ENCODE data around the gene CD24.
A peak's percentile ranks its signal among the peaks of the same experiment; 100 is the strongest.

Gene CD24

DNA sequence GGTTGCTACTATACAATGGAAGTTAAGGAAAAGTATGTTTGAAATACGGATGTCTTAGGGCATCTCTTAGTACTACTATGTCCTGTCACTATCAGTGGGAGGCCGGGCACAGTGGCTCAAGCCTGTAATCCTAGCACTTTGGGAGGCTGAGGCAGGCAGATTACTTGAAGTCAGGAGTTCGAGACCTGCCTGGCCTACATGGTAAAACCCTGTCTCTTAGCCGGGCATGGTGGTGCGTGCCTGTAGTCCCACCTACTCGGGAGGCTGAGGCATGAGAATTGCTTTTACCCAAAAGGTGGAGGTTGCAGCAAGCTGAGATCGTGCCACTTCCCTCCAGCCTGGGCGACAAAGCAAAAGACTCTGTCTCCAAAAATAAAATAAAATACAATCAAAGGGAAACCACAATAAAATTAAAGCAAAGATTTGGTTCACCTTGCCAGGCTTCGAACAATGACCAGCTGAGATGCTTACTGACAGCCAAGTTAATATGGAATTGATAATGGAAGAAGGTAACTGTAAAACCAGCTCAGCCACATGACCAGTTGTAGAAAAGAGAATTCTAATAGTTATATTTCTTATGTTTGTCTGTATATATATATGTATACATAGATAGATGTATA lies 6.5 kb downstream of the CD24 start:
- DNase-seq: no peak

DNA sequence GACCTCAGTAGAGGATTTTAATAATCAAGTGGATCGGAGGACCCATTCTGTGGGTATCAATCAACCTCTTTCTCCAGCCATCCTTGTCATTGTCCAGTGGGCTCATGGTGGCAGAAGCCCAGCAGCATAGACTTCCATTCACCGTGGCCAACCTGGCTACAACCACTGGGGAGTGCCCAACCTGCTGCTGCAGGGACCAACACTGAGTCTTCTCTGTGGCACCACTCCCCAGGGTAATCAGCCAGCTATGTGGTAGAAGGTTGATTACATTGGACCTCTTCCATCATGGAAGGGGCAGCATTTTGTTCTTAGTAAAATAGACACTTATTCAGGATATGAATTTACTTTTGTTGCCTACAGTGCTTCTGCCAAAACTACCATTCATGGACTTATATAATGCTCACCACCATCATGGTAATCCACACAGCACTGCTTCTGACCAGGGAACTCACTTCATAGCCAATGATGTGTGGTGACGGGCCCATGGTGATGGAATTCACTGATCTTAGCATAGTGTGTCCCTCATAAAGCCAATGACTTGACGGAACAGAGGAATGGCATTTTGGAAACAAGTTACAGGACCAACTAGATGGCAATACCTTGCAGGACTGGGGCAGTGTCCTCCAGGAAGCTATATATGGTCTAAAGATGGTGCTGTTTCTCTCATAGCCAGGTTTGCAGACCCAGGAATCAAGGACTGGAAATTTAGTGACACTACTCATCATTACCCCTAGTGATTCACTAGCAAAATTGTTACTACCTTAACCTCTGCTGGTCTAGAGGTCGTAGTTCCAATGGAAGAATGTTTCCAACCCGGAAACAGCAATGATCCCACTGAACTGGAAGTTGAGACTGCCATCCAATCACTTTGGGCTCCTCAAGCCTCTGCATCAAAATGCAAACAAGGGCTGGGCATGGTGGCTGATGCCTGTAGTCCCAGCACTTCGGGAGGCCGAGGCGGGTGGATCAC lies 7.6 kb downstream of the CD24 start:
- no peak for DNase-seq

DNA sequence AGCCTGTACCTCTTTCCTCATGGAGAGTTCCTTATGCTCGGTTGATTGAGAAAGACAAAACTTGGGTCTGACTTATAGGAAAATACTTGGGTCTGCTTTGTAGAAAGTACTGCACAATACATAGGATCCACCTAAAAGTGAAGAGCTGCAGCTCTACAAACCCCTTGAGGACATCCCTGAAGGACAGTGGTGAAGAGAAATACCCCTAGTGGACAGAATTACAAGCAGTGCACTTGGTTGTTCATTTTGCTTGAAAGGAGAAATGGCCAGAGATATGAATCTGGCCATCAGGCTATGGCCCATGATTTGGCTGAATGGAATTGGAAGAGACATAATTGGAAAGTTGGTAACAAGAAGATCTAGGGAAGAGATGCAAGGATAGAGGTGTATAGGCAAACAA lies 8.3 kb downstream of the CD24 start:
- no peak for DNase-seq

DNA sequence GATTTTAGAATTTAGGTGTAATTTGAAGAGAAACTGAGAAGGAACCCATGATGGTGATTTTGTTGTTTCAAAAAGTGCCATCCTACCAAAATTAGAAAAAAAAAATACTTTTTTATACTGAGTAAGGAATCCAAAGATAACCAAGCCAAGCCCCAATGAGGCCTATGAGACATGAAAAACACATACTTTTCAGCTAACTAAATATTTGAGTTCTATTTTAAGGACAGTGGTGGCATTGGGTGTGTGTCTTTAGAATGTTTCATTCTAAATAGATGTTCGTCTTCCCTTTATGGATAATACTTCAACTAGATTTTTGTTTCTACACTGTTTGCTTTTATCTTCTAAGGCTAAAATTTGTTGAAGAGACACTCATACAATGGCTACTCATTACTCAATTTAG lies 9.6 kb downstream of the CD24 start:
- no peak for DNase-seq

DNA sequence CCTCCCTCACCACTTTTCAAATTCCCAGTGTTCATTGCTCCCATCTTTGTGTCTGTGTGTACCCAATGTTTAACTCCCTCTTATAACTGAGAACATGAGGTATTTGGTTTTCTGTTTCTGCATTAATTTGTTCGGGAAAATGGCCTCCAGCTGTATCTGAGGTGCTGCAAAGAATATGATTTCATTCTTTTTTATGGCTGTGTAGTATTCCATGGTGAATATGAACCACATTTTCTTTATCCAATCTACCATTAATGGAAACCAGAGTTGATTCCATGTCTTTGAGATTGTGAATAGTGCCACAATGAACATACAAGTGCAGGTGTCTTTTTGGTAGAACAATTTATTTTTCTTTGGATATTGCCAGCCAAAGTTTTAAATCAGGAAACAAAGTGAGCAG lies 10.4 kb downstream of the CD24 start:
- DNase-seq: no peak

DNA sequence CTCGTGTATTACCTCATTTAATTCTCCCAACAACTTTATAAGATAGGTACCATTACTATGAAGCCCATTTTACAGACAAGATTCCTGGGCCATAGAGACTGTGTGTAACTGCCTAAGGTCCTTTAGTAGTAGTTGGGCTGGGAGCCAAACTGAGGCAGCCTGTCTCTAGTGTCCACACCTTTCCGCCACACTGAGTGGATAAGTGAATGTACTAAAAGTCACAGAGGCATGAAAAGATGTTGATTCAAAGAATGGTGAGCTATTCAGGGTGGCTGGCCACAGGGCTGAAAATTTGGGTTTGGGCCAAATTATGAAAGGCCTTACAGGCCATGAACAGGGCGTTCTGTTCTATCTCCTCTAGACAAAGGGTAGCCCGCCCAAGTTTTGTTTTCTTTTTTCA lies 11.0 kb downstream of the CD24 start:
- no peak for DNase-seq

DNA sequence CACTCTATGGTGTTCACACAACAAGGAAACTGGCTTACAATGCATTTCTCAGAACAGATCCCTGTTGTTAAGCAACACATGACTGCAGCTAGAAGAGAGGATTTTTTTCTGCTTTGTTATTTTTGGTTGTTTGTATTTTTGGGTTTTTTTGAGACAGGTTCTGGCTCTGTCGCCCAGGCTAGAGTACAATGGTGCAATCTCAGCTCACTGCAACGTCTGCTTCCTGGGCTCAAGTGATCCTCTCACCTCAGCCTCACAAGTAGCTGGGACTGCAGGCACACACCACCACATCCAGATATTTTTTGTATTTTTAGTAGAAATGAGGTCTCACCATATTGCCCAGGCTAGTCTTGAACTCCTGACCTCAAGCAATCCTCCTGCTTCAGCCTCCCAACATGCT lies 12.7 kb downstream of the CD24 start:
- DNase-seq: peak in 1 of 2 experiments; percentile 70

DNA sequence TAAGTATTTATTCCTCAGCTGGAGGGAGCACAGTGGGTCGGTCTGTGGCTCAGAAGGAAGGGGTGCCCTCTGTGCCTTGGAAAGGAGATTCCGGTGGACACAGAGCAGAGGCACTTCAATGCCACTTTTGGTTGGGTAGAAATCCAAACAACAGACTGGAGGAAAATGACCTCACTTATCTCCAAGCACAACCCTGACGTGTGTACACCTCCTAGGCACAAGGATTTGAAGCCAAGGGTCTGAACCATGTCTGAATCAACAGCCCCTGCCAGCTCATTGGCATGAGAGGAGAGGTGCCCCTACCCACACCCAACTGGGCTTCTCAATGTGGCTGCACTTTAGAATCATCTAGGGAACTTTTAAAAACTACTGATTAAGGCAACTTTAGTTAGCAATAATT lies 13.4 kb downstream of the CD24 start:
- DNase-seq: no peak

DNA sequence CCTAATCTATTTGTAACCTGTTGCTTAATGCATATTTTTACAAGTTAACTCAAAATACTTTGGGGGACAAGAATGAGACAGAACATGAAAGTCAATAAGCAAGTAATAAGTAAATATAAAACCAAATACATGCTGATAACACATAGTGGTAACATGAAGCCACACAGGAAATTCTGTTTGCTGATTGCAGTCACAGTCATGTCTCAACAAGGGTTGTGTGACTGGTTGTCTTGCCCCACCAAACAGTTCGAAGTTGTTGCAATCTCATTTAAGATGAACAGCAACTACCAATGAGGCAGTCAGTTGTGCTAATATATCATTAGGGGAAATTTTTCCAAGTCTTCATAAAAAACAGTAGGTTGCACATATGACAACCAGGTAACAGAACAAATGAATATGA lies 14.5 kb downstream of the CD24 start:
- DNase-seq: peak; percentile 88

DNA sequence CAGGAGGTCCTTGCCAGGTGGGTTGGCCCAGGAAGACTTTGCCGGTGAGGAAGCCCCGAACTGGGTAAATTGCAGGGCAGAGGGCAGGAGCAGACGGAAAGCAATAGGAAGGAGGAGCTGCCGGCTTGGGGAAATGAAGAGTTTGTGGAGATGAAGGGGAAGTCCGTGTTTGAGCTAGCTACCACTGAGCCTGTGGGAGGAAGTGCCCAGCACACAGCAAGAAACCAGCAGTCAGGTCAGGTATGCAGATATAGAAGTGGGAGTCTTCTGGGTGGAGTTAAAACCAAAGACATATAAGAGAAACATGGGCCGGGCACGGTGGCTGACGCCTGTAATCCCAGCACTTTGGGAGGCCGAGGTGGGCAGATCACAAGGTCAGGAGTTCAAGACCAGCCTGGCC lies 34.7 kb downstream of the CD24 start:
- DNase-seq: peak; percentile 73 to 79

DNA sequence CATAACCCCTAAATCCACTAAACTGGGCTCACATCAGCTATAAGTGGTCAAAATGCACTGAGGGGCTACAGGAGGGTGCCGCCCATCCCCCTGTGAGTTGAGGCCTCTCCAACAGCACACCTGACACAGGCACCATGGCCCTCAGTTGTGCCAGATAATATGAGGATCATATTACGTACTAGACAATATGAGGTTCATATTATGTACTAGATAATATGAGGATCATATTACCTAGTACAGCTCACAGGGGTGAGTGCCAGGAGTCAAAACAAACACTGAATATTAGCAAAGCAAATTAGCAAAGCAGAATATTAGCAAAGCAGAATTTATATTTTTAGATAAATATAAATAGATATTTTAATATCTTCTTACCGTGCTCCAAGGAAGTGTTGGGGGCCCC lies 35.3 kb downstream of the CD24 start:
- DNase-seq: no peak

DNA sequence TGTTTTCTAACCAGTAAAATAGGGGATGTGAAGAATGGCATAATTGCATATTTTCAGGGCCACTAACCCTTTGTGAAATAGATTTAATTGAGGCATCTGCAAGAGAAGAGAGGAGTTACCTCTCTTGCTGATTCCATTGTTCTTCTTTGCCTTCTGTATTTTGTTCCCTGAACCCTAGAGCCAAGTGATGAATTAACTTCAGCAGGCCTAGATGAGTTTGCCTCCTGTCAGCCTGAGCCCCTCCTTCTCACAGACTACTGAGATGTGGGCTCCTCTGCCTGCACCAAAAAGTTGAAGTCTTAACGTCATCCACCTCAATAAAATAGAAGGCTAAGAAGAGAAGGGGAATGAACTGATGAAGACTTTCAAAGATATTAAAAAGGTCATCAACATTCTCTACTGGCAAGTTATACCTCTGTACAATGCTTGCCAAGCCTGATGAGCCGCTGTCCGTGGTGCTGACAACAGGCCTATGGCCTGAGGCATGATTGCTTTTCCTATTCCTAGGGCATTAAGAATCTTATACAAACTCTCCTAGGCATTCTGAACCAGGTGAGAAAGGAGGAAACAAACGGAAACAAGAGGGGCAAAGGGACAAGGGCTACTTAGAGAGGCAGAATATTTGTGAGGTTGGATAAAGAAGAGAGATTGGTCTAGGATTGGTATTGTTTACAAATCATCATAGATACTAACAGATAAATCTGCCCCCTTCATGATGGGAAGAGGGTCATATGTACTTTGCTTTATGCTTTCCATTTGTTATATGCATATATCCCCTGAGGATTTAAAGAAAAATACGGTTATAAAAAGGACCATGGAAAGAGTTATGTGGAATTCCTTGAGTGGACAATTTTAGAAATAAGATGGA lies 46.8 kb downstream of the CD24 start:
- DNase-seq: peak; percentile 33 to 46

DNA sequence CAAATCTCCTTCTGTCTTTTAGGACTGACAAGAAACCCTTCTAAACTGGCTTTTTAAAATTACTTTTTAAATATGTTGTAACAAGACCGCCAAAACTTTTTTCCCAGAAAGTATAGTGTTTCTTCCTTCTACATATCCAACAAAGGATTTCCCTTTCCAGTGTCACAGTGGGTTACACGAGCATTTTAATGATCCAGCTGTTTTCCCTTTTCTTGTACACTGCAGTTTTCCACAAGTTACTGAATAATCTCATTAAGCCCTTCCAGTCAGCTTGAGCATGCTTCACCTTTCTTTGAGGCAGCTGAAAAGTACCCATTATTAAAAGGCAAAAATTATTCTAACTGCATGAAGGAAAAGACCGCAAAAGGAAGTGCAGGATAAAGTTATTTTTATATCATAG lies 48.6 kb downstream of the CD24 start:
- DNase-seq: no peak

DNA sequence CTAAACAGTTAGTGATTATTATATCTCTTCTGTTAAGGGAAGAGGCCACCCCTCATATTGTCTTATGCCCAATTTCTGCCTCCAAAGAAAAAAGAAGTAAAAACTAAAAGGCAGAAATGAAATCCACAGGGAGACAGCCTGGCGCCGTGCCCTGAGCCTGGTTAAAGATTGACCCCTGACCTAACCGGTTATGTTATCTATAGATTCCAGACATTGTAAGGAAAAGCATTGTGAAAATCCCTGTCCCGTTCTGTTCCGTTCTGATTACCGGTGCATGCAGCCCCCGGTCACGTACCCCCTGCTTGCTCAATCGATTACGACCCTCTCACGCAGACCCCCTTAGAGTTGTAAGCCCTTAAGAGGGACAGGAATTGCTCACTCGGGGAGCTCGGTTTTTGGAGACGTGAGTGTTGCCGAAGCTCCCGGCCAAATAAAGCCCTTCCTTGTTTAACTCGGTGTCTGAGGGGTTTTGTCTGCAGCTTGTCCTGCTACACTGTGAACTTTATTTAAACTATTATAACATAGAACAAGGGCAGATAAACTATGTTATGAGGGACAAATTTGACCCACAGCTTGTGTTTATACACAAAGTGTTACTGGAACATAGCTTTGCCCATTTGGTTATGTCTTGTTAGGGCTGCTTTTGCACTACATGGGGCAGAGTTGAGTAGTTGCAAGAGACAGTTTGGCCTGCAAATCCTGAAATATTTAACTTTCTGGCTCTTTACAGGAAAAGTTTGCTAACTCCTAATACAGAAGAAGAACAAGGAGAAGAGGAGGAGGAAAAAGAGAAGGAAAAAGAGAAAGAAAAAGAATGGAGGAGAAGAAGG lies 49.6 kb downstream of the CD24 start:
- DNase-seq: no peak

DNA sequence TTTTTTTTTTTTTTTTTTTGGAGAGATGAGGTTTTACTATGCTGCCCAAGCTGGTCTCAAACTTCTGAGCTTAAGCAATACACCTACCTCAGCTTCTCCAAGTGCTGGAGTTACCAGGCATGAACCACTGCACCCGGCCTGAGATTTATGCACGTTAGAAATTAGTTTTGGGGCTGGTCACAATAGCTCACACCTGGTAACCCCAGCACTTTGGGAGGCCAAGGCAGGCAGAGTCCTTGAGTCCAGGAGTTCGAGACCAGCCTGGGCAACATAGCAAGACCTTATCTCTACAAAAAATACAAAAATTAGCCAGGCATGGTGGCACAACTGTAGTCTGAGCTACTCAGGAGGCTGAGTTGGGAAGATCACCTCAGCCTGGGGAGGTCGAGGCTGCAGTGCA lies 51.9 kb downstream of the CD24 start:
- no peak for DNase-seq

All from AML-193 (cell line).